Esophagus squamous epithelium (tissue), 4 donors: ENCODE data around the gene IRF4.

Source experiments
- CTCF ChIP-seq, 6 experiments: fragments of 450-650 bp in 4 of 6; fragments of 200-600 bp in 2 of 6; sonication (generic) in 2 of 6; IDR thresholded peaks; one replicate each; pipeline ENCODE4 v1.5.1; 2016 to 2019; ENCODE audit warnings: antibody characterized with exemption in 6 of 6, mild to moderate bottlenecking in 4 of 6, moderate library complexity in 4 of 6
- POLR2A ChIP-seq, 4 donors: fragments of 450-650 bp; IDR thresholded peaks; one replicate each; pipeline ENCODE4 v1.6.1; 2017; ENCODE audit warnings: antibody characterized with exemption in 4 of 4, mild to moderate bottlenecking in 4 of 4, moderate library complexity in 3 of 4

- TF ChIP-seq CTCF (IDR thresholded peaks at IDR 0.05) (no peak), POLR2A (IDR thresholded peaks at IDR 0.05) (no peak)
These were observed 8.4 kb downstream of the IRF4 start for GRCh38 chr6:399785-400534.
